ENCODE results near the gene LRRC2.

- TF ChIP-seq EZH2phosphoT487 (IDR thresholded peaks at IDR 0.05) (no peak), CTCF (IDR thresholded peaks at IDR 0.05) (no peak), EZH2 (IDR thresholded peaks at IDR 0.05) (no peak)
Measured at GRCh38 chr3:46578973-46579755, 13.1 kb upstream of the LRRC2 start.
